GM20000 (cell line): ENCODE data around the gene UNC5C.
"Not testable (repeated sequence)": the region's sequence is repeated elsewhere in the genome, so short reads cannot be mapped to it uniquely, and the experiment has no call there.

ENCODE experiments used
- DNase-seq: peaks from one replicate; pipeline ENCODE4 v3.0.0; 2012; ENCODE audit warnings: low spot score
- TF ChIP-seq, protein P1 (sequence below): IDR thresholded peaks from 2 replicates; pipeline ENCODE4 v1.5.1; 2012; ENCODE audit warnings: mild to moderate bottlenecking, control low read depth; ENCODE audit errors: extremely low read depth, missing control alignments

Gene UNC5C

GRCh38 chr4:95157596-95157995, 391.2 kb downstream of the UNC5C start:
- TF ChIP-seq, protein P1, sequence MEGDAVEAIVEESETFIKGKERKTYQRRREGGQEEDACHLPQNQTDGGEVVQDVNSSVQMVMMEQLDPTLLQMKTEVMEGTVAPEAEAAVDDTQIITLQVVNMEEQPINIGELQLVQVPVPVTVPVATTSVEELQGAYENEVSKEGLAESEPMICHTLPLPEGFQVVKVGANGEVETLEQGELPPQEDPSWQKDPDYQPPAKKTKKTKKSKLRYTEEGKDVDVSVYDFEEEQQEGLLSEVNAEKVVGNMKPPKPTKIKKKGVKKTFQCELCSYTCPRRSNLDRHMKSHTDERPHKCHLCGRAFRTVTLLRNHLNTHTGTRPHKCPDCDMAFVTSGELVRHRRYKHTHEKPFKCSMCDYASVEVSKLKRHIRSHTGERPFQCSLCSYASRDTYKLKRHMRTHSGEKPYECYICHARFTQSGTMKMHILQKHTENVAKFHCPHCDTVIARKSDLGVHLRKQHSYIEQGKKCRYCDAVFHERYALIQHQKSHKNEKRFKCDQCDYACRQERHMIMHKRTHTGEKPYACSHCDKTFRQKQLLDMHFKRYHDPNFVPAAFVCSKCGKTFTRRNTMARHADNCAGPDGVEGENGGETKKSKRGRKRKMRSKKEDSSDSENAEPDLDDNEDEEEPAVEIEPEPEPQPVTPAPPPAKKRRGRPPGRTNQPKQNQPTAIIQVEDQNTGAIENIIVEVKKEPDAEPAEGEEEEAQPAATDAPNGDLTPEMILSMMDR = no peak
- no peak for DNase-seq

- TF ChIP-seq, protein P1 = no peak
- DNase-seq = no peak
Measured at GRCh38 chr4:95156452-95156765, 392.4 kb downstream of the UNC5C start.

DNA sequence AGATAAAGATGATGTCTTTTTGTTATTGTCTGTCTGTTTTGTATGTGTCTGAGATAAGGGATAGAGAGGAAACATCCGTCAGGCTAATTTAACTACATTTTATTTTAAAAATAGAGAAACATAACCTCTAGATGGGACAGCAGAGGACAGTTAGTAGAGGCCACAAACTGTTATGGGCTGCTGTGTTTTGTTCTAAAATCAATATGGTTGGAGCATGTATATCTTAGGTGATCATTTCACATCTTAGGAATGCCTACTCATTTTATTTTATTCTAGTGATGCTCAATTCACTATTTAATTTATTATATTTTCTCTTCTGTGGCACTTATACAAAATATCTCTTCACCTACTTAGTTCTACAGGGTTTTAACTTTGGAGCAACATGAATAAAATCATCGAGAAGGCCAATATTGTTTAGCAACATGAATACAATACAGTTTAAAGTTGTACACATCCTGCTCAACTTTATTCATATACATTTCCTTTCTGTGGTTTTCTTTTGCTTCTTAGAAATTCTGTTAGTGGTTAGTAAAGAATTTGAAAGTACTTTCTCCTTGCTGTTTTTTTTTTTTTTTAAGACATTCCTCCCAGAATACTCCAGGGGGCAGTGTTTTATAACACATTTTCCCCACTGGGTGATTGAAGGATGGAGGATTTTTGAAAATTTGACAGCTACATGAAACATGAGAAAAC, 392.9 kb downstream of the UNC5C start:
- TF ChIP-seq, protein P1 = peak; percentile 48

DNA sequence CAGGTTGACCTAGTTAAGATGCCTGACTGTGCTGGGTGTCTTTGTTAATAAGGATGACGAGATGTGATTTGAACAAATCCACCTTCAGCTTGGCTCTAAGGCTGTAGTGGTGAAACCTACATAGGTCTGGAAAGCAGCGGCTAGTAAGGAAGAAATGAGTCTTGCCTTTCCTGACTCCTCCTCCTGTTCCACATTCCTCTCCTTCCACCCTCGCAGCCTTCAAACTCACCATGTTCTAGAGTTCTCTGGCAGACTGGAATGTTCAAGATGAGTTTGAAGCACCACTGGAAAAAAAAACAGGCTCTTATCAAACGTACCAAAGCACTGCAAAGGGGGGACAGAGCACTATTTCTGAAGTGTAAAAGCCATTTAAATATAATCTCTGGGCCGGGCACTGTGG, 395.6 kb downstream of the UNC5C start:
- TF ChIP-seq, protein P1 = no peak
- no peak for DNase-seq

More for the DNA sequence above, 392.9 kb downstream of the UNC5C start:
- peak; percentile 36 for DNase-seq

DNA sequence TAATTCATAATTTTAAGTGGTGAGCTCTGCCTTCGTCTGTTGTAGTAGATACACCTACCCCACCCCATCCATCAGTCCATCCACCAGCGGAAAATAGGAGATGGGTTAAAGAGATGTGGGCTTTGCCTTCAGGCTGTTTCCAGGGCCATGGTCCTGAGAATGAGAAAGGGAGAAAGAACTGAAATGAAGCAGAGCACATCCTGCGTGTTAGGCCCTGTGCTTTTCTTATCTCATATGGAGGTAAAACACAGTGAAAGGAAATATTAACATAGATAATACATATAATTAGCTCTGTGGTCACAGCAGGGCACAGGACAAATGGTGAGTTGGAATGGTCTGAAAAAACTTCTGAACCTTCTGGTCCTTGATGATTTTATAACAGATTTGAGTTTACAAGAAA, 397.5 kb downstream of the UNC5C start:
- no peak for DNase-seq
- TF ChIP-seq, protein P1 = no peak

- DNase-seq = no peak
- TF ChIP-seq, protein P1 = no peak
Measured at GRCh38 chr4:95142932-95143331, 405.8 kb downstream of the UNC5C start.

GRCh38 chr4:95141361-95141760, 407.4 kb downstream of the UNC5C start:
- DNase-seq = no peak
- TF ChIP-seq, protein P1 = no peak

- DNase-seq = not testable (repeated sequence)
Measured at GRCh38 chr4:95139424-95139823, 409.3 kb downstream of the UNC5C start.

- DNase-seq = not testable (repeated sequence)
Measured at GRCh38 chr4:95134016-95134415, 414.8 kb downstream of the UNC5C start.
